K562 (cell line): ENCODE results near the gene CCDC87. TPM values are rescaled to one million over a fixed set of nuclear protein-coding genes. Genes with fewer than 3 reads are reported as not detected.

Experiments
- BDP1 ChIP-seq: IDR thresholded peaks from 3 replicates; pipeline ENCODE4 v1.6.1; 2011; ENCODE audit not compliant: insufficient read length, insufficient read depth
- BRCA1 ChIP-seq, 2 experiments: fragments of 450-650 bp in 1 of 2; sonication (generic) in 1 of 2; formaldehyde crosslinking in 1 of 2; IDR thresholded peaks; 2 replicates each; pipeline versions ENCODE4 v1.5.0 to v1.6.1; 2017 to 2020; ENCODE audit warnings: mild to moderate bottlenecking in 1 of 2, missing genetic modification reagents in 1 of 2
- CCAR2 ChIP-seq: fragments of 200-400 bp; formaldehyde crosslinking; IDR thresholded peaks from 2 replicates; pipeline ENCODE4 v1.6.1; 2017; ENCODE audit warnings: mild to moderate bottlenecking, low read depth, low read length
- EZH2 ChIP-seq: IDR thresholded peaks from 2 replicates; pipeline ENCODE4 v1.6.1; 2012; ENCODE audit warnings: low read depth, mild to moderate bottlenecking, inconsistent platforms, low read length, borderline replicate concordance
- GATAD2A ChIP-seq: fragments of 450-650 bp; IDR thresholded peaks from 2 replicates; pipeline ENCODE4 v1.6.1; 2017
- HMGN3 ChIP-seq: IDR thresholded peaks from 2 replicates; pipeline ENCODE4 v1.6.1; 2011; ENCODE audit warnings: borderline replicate concordance, low read depth, mild to moderate bottlenecking, mixed read lengths, low read length; ENCODE audit not compliant: insufficient read length; ENCODE audit errors: extremely low read depth
- HNRNPL ChIP-seq: fragments of 200-400 bp; formaldehyde crosslinking; IDR thresholded peaks from 2 replicates; pipeline ENCODE4 v1.6.1; 2017; ENCODE audit warnings: low read depth, mild to moderate bottlenecking, low read length
- KLF13 ChIP-seq: fragments of 450-650 bp; IDR thresholded peaks from 2 replicates; pipeline ENCODE4 v1.6.1; 2016; ENCODE audit warnings: missing genetic modification characterization, low read depth, mild to moderate bottlenecking, missing compliant biosample characterization, moderate library complexity, borderline replicate concordance
- MCM5 ChIP-seq: fragments of 450-650 bp; IDR thresholded peaks from 2 replicates; pipeline ENCODE4 v1.6.1; 2016; ENCODE audit warnings: low read depth
- NCOA4 ChIP-seq: fragments of 450-650 bp; IDR thresholded peaks from 2 replicates; pipeline ENCODE4 v1.6.1; 2018; ENCODE audit warnings: mild to moderate bottlenecking; ENCODE audit not compliant: partially characterized antibody
- NFIC ChIP-seq: fragments of 450-650 bp; IDR thresholded peaks from 2 replicates; pipeline ENCODE4 v1.6.1; 2017; ENCODE audit warnings: mild to moderate bottlenecking, inconsistent platforms
- POLR2A ChIP-seq: fragments of 450-650 bp; conservative IDR thresholded peaks from 2 replicates; pipeline ENCODE4 v1.6.1; 2016
- RFX5 ChIP-seq: IDR thresholded peaks from 2 replicates; pipeline ENCODE4 v1.6.1; 2011; ENCODE audit warnings: low read depth, mild to moderate bottlenecking, improper control_type of control experiment, low read length
- SAP30 ChIP-seq: fragments of 200-600 bp; sonication (generic); IDR thresholded peaks from 2 replicates; pipeline ENCODE4 v1.6.1; 2012; ENCODE audit warnings: borderline replicate concordance, low read depth, mild to moderate bottlenecking, moderate library complexity, low read length, control low read depth, inconsistent platforms; ENCODE audit not compliant: insufficient read depth, poor library complexity, severe bottlenecking
- SIN3B ChIP-seq: fragments of 450-650 bp; IDR thresholded peaks from 2 replicates; pipeline ENCODE4 v1.6.1; 2017; ENCODE audit warnings: low read depth, mild to moderate bottlenecking, moderate library complexity
- TEAD2 ChIP-seq: fragments of 450-650 bp; IDR thresholded peaks from 2 replicates; pipeline ENCODE4 v1.6.1; 2016; ENCODE audit warnings: missing genetic modification characterization, control low read depth, missing compliant biosample characterization
- ZBTB1 ChIP-seq: sonication (generic); formaldehyde crosslinking; IDR thresholded peaks from 2 replicates; pipeline ENCODE4 v1.8.1; 2023; ENCODE audit warnings: missing genetic modification reagents, low read depth, mild to moderate bottlenecking, borderline replicate concordance
- ZEB2 ChIP-seq: fragments of 450-650 bp; IDR thresholded peaks from 2 replicates; pipeline ENCODE4 v1.6.1; 2016
- ZNF212 ChIP-seq: fragments of 450-650 bp; formaldehyde crosslinking; IDR thresholded peaks from 2 replicates; pipeline ENCODE4 v1.4.0; 2020; ENCODE audit warnings: mild to moderate bottlenecking
- ZNF24 ChIP-seq: fragments of 450-650 bp; IDR thresholded peaks from 2 replicates; pipeline ENCODE4 v1.6.1; 2016
- ZNF263 ChIP-seq: sonication (generic); formaldehyde crosslinking; IDR thresholded peaks from 2 replicates; pipeline ENCODE4 v1.8.0; 2022; ENCODE audit warnings: mild to moderate bottlenecking, missing genetic modification reagents, borderline replicate concordance
- ZNF384 ChIP-seq: IDR thresholded peaks from 2 replicates; pipeline ENCODE4 v1.6.1; 2012; ENCODE audit warnings: low read depth, low read length, improper control_type of control experiment
- ZNF408 ChIP-seq: fragments of 250-450 bp; sonication (Bioruptor Pico); IDR thresholded peaks from 2 replicates; pipeline ENCODE4 v1.4.0; 2020; ENCODE audit warnings: low read depth, mild to moderate bottlenecking, moderate library complexity
- ZNF551 ChIP-seq: fragments of 250-450 bp; sonication (Bioruptor Pico); IDR thresholded peaks from 2 replicates; pipeline ENCODE4 v1.5.0; 2021; ENCODE audit warnings: mild to moderate bottlenecking, moderate library complexity
- ZNF57 ChIP-seq: fragments of 450-650 bp; formaldehyde crosslinking; IDR thresholded peaks from 2 replicates; pipeline ENCODE4 v1.4.0; 2020; ENCODE audit warnings: mild to moderate bottlenecking, moderate library complexity
- polyA plus RNA-seq, 8 experiments: library from polyadenylated mRNA; depleted of rRNA in 4 of 8; stranded (reverse) in 5 of 8; unstranded in 3 of 8; fragments of >200 nt; fragmentation: Nextera tagmentation in 2 of 8; fragmentation: Illumina TruSeq in 1 of 8; extraction: Ambion mirVana in 2 of 8; extraction: Trizol in 1 of 8; gene quantifications; 2 replicates each; pipeline versions ENCODE4 v1.2.1 to v1.2.3, GENCODE V29; 2011 to 2014; ENCODE audit warnings: inconsistent platforms in 1 of 8, missing spikeins in 1 of 8
- total RNA-seq, 7 experiments: library from RNA; depleted of rRNA in 6 of 7; stranded (reverse); fragments of >200 nt in 6 of 7; fragmentation: Illumina TruSeq in 2 of 7; extraction: Trizol in 2 of 7; gene quantifications; 2 replicates each; pipeline versions ENCODE4 v1.2.1 to v1.2.3, GENCODE V29; 2011 to 2021; ENCODE audit warnings: low replicate concordance in 1 of 7
- TF ChIP-seq, protein P1 (sequence below): fragments of 250-450 bp; sonication (Bioruptor Pico); IDR thresholded peaks from 2 replicates; pipeline ENCODE4 v1.5.0; 2021
- TF ChIP-seq, protein P2 (sequence below): fragments of 450-650 bp; formaldehyde crosslinking; IDR thresholded peaks from 2 replicates; pipeline ENCODE4 v1.4.0; 2020; ENCODE audit warnings: mild to moderate bottlenecking
- TF ChIP-seq, protein P3 (sequence below): sonication (generic); formaldehyde crosslinking; IDR thresholded peaks from 2 replicates; pipeline ENCODE4 v1.8.1; 2022; ENCODE audit warnings: missing genetic modification reagents

The CCDC87 gene
- total and polyA plus RNA-seq, 9 of the 15 experiments (the other 6 are each of a cell fraction or from before 2014, with no cell fraction given): 0.03 to 0.44 (median 0.15) TPM; not detected in 1

DNA sequence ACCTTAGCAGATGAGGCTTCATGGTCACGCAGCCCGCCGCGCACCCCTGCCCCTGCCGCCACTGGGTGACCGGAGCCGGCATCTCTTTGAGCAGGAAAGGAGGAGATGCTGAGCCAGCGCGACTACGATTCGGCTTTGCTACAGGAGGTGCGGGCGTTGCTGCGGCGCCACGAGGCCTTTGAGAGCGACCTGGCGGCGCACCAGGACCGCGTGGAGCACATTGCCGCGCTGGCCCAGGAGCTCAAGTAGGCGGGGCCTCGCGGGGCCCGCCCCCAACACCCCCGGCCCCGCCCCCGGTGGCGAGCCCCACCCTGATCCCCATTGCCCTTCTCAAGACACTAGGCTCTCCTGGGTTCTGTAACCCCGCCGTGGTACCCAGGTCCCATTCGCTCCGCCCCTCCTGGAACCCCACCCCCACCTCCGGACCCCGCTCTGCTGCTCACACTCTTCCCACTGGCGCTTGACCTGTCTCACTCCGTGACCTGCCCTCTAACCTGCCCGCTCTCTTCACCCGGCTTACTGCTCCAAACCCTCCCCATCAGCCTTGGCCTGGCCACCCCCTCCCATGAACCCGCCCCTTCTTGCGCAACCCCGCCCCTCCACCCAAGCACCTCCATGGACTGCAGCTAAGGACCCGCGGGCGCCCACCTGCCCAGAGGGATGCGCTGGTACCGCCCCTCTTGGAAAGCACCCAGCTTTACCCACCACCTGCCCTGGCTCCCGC is 33.6 kb downstream of the CCDC87 start (continued):
- TF ChIP-seq, protein P1, sequence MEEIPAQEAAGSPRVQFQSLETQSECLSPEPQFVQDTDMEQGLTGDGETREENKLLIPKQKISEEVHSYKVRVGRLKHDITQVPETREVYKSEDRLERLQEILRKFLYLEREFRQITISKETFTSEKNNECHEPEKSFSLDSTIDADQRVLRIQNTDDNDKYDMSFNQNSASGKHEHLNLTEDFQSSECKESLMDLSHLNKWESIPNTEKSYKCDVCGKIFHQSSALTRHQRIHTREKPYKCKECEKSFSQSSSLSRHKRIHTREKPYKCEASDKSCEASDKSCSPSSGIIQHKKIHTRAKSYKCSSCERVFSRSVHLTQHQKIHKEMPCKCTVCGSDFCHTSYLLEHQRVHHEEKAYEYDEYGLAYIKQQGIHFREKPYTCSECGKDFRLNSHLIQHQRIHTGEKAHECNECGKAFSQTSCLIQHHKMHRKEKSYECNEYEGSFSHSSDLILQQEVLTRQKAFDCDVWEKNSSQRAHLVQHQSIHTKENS: no peak
- TF ChIP-seq MCM5 (no peak), NFIC (peak; percentile 86), HMGN3 (no peak), ZEB2 (no peak), ZNF212 (no peak), RFX5 (no peak), GATAD2A (no peak), ZNF263 (CRISPR knock-in tag) (no peak), KLF13 (no peak), CCAR2 (no peak), HNRNPL (no peak), ZNF24 (no peak), ZNF551 (CRISPR knock-in tag) (no peak), EZH2 (no peak), POLR2A (no peak), SAP30 (no peak), BRCA1 (IDR thresholded peaks at IDR 0.05) (no peak), BRCA1 (CRISPR knock-in tag; IDR thresholded peaks at IDR 0.05) (0 out of 2 replicates have a peak, but pooled peaks have one; percentile 55), ZNF408 (CRISPR knock-in tag) (no peak), NCOA4 (no peak), TEAD2 (tag) (no peak), ZNF384 (no peak), ZNF57 (CRISPR knock-in tag) (no peak), ZBTB1 (CRISPR knock-in tag) (no peak), BDP1 (no peak), SIN3B (no peak)
- TF ChIP-seq, protein P2, sequence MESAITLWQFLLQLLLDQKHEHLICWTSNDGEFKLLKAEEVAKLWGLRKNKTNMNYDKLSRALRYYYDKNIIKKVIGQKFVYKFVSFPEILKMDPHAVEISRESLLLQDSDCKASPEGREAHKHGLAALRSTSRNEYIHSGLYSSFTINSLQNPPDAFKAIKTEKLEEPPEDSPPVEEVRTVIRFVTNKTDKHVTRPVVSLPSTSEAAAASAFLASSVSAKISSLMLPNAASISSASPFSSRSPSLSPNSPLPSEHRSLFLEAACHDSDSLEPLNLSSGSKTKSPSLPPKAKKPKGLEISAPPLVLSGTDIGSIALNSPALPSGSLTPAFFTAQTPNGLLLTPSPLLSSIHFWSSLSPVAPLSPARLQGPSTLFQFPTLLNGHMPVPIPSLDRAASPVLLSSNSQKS (CRISPR knock-in tag): no peak
- TF ChIP-seq, protein P3, sequence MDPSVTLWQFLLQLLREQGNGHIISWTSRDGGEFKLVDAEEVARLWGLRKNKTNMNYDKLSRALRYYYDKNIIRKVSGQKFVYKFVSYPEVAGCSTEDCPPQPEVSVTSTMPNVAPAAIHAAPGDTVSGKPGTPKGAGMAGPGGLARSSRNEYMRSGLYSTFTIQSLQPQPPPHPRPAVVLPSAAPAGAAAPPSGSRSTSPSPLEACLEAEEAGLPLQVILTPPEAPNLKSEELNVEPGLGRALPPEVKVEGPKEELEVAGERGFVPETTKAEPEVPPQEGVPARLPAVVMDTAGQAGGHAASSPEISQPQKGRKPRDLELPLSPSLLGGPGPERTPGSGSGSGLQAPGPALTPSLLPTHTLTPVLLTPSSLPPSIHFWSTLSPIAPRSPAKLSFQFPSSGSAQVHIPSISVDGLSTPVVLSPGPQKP (CRISPR knock-in tag): no peak
